H1 (cell line): ENCODE measurements around the gene SGO1. TPM values are rescaled to one million over a fixed set of nuclear protein-coding genes. Genes with fewer than 3 reads are reported as not detected.

ENCODE experiments used
- CTCF ChIA-PET: fragments of 300-600 bp; sonication (Branson Sonifier 250); formaldehyde crosslinking; loops from one replicate; lab custom pipeline; 2021; ENCODE audit not compliant: partially characterized antibody; lab: Charles Lee
- POLR2A ChIA-PET: fragments of 300-600 bp; sonication (Branson Sonifier 250); formaldehyde crosslinking; loops from one replicate; lab custom pipeline; 2021; ENCODE audit warnings: inconsistent platforms; ENCODE audit not compliant: partially characterized antibody; lab: Charles Lee
- DNase-seq, 2 experiments: peaks; one replicate each; pipeline versions ENCODE4 v3.0.0 to v3.0.0-alpha.2; 2010 to 2022; ENCODE audit warnings: low spot score in 2 of 2, low read depth in 1 of 2, mixed read lengths in 1 of 2
- FAIRE-seq: peaks from 2 replicates; lab custom pipeline; 2011; peaks lifted over from hg19 to GRCh38; lab: Jason Lieb, UNC
- H2AFZ ChIP-seq: 2 replicates; pipeline ENCODE4 v1.8.1; 2012; ENCODE audit warnings: low read length, inconsistent platforms
- H2AK5ac ChIP-seq: 2 replicates; pipeline ENCODE4 v1.6.1; 2013; ENCODE audit warnings: low read depth, low read length
- H2BK120ac ChIP-seq: replicated peaks from 2 replicates; pipeline ENCODE3; 2013; ENCODE audit warnings: low read depth, low read length, inconsistent platforms
- H2BK12ac ChIP-seq: 2 replicates; pipeline ENCODE4 v1.6.1; 2013; ENCODE audit warnings: low read depth, low read length
- H2BK15ac ChIP-seq: 2 replicates; pipeline ENCODE4 v1.6.1; 2013; ENCODE audit warnings: low read length
- H2BK20ac ChIP-seq: 2 replicates; pipeline ENCODE4 v1.6.1; 2013; ENCODE audit warnings: low read length
- H2BK5ac ChIP-seq: 2 replicates; pipeline ENCODE4 v1.6.1; 2013; ENCODE audit warnings: low read depth, low read length
- H3K14ac ChIP-seq: 2 replicates; pipeline ENCODE4 v1.6.1; 2013; ENCODE audit warnings: inconsistent platforms; ENCODE audit not compliant: insufficient read length
- H3K18ac ChIP-seq: 2 replicates; pipeline ENCODE4 v1.6.1; 2013; ENCODE audit warnings: low read length; ENCODE audit errors: extremely low read depth
- H3K23ac ChIP-seq: 2 replicates; pipeline ENCODE4 v1.6.1; 2013; ENCODE audit warnings: inconsistent platforms; ENCODE audit not compliant: insufficient read length
- H3K23me2 ChIP-seq: 2 replicates; pipeline ENCODE4 v1.6.1; 2013; ENCODE audit warnings: low read depth, low read length
- H3K27ac ChIP-seq: 2 replicates; pipeline ENCODE4 v1.6.1; 2011; ENCODE audit warnings: low read depth, low read length, inconsistent platforms
- H3K27me3 ChIP-seq, 4 experiments: replicated peaks in 1 of 4; 1 replicate in 1 of 4; 2 replicates in 3 of 4; pipeline versions ENCODE4 v1.6.1 to v1.8.1; 2011 to 2013; ENCODE audit warnings: low read length in 3 of 4, mild to moderate bottlenecking in 3 of 4, inconsistent platforms in 2 of 4, mixed read lengths in 2 of 4, moderate library complexity in 1 of 4; ENCODE audit not compliant: control insufficient read depth in 3 of 4, insufficient read depth in 3 of 4; ENCODE audit errors: extremely low read depth in 1 of 4
- H3K36me3 ChIP-seq, 4 experiments: 2 replicates each; pipeline versions ENCODE4 v1.6.1 to v1.8.1; 2011 to 2013; ENCODE audit warnings: mild to moderate bottlenecking in 4 of 4, low read length in 3 of 4, moderate library complexity in 2 of 4, control low read depth in 1 of 4, inconsistent platforms in 1 of 4; ENCODE audit not compliant: insufficient read depth in 4 of 4, control insufficient read depth in 2 of 4
- H3K4ac ChIP-seq: replicated peaks from 2 replicates; pipeline ENCODE3; 2013; ENCODE audit warnings: low read length, low read depth, mixed read lengths, inconsistent platforms; ENCODE audit not compliant: insufficient read length
- H3K4me1 ChIP-seq, 4 experiments: replicated peaks in 1 of 4; 1 replicate in 1 of 4; 2 replicates in 3 of 4; pipeline versions ENCODE4 v1.6.1 to v1.8.1; 2011 to 2013; ENCODE audit warnings: low read length in 3 of 4, inconsistent platforms in 2 of 4, mixed read lengths in 1 of 4; ENCODE audit not compliant: insufficient read depth in 4 of 4, control insufficient read depth in 3 of 4
- H3K4me2 ChIP-seq, 2 experiments: 2 replicates each; pipeline versions ENCODE4 v1.6.1 to v1.8.1; 2011 to 2013; ENCODE audit warnings: low read depth in 2 of 2, low read length in 2 of 2, control low read depth in 1 of 2, inconsistent platforms in 1 of 2, mild to moderate bottlenecking in 1 of 2; ENCODE audit not compliant: insufficient read depth in 1 of 2
- H3K4me3 ChIP-seq, 4 experiments: fragments of 200-600, 300-600 bp in 1 of 4; sonication (generic), shearing (Covaris generic), sonication (Bioruptor Twin) in 1 of 4; 2 replicates each; pipeline versions ENCODE4 v1.5.1 to v1.8.1; 2011 to 2016; ENCODE audit warnings: low read length in 4 of 4, low read depth in 3 of 4, control low read depth in 2 of 4, inconsistent platforms in 2 of 4, mild to moderate bottlenecking in 2 of 4, mixed read lengths in 1 of 4, moderate library complexity in 1 of 4; ENCODE audit not compliant: insufficient read depth in 2 of 4; ENCODE audit errors: extremely low read depth in 1 of 4
- H3K56ac ChIP-seq: replicated peaks from 2 replicates; pipeline ENCODE3; 2013; ENCODE audit warnings: low read depth, mild to moderate bottlenecking, mixed read lengths, low read length, inconsistent platforms; ENCODE audit not compliant: insufficient read length
- H3K79me1 ChIP-seq: 2 replicates; pipeline ENCODE4 v1.6.1; 2013; ENCODE audit warnings: low read depth, low read length, control low read depth
- H3K79me2 ChIP-seq, 2 experiments: 2 replicates each; pipeline versions ENCODE4 v1.6.1 to v1.8.1; 2012 to 2013; ENCODE audit warnings: low read length in 2 of 2, mild to moderate bottlenecking in 2 of 2, inconsistent platforms in 1 of 2; ENCODE audit not compliant: insufficient read depth in 2 of 2, control insufficient read depth in 1 of 2
- H3K9ac ChIP-seq, 4 experiments: replicated peaks in 1 of 4; 1 replicate in 1 of 4; 2 replicates in 3 of 4; pipeline versions ENCODE4 v1.6.1 to v1.8.1; 2011 to 2013; ENCODE audit warnings: low read depth in 3 of 4, low read length in 3 of 4, control low read depth in 2 of 4, mild to moderate bottlenecking in 2 of 4, moderate library complexity in 2 of 4, inconsistent platforms in 1 of 4; ENCODE audit errors: extremely low read depth in 1 of 4
- H3K9me3 ChIP-seq, 2 experiments: 2 replicates each; pipeline versions ENCODE4 v1.6.1 to v1.8.1; 2012 to 2013; ENCODE audit warnings: mild to moderate bottlenecking in 2 of 2, moderate library complexity in 2 of 2, control low read depth in 1 of 2, inconsistent platforms in 1 of 2, low read depth in 1 of 2, low read length in 1 of 2, mixed read lengths in 1 of 2; ENCODE audit not compliant: insufficient read depth in 2 of 2
- H4K20me1 ChIP-seq, 2 experiments: replicated peaks in 1 of 2; 2 replicates each; pipeline versions ENCODE3 to v1.8.1; 2011 to 2013; ENCODE audit warnings: inconsistent platforms in 2 of 2, low read length in 2 of 2, mild to moderate bottlenecking in 1 of 2; ENCODE audit not compliant: insufficient read depth in 2 of 2, control insufficient read depth in 1 of 2
- H4K5ac ChIP-seq: 2 replicates; pipeline ENCODE4 v1.6.1; 2013; ENCODE audit warnings: low read length, low read depth, mixed read lengths, inconsistent platforms; ENCODE audit not compliant: insufficient read length
- H4K8ac ChIP-seq: 2 replicates; pipeline ENCODE4 v1.8.0; 2013; ENCODE audit warnings: mild to moderate bottlenecking, moderate library complexity, low read length, inconsistent platforms; ENCODE audit not compliant: insufficient read depth; ENCODE audit errors: extremely low read depth
- H4K91ac ChIP-seq: replicated peaks from 2 replicates; pipeline ENCODE3; 2013; ENCODE audit warnings: low read length, mixed read lengths, inconsistent platforms; ENCODE audit not compliant: insufficient read length
- FOSL1 ChIP-seq: IDR thresholded peaks from 2 replicates; pipeline ENCODE4 v1.6.1; 2011; ENCODE audit warnings: mild to moderate bottlenecking, low read depth, low read length, moderate library complexity; ENCODE audit not compliant: insufficient read depth
- MAFK ChIP-seq: IDR thresholded peaks from 2 replicates; pipeline ENCODE4 v1.6.1; 2012; ENCODE audit warnings: low read depth, mild to moderate bottlenecking, improper control_type of control experiment, low read length
- PHF8 ChIP-seq: fragments of 200-600 bp; sonication (generic); conservative IDR thresholded peaks from 2 replicates; pipeline ENCODE4 v1.7.1; 2012; ENCODE audit warnings: low read depth, mild to moderate bottlenecking, inconsistent platforms, low read length, moderate library complexity
- TAF1 ChIP-seq: IDR thresholded peaks from 2 replicates; pipeline ENCODE4 v1.6.1; 2011; ENCODE audit warnings: mild to moderate bottlenecking, low read depth, low read length
- TEAD4 ChIP-seq: IDR thresholded peaks from 2 replicates; pipeline ENCODE4 v1.6.1; 2012; ENCODE audit warnings: low read depth, low read length, inconsistent platforms, mixed read lengths
- WGBS, 2 experiments: shearing (Covaris generic) in 1 of 2; methylation state at CpG; one replicate each; pipeline versions ENCODE4 v1.1.6 to v1.1.7; 2013 to 2015; ENCODE audit warnings: low lambda C conversion rate in 2 of 2, mixed read lengths in 2 of 2, inconsistent platforms in 1 of 2, low coverage in 1 of 2, missing lambda C conversion rate in 1 of 2; ENCODE audit not compliant: insufficient replicate concordance in 2 of 2, insufficient coverage in 1 of 2, insufficient read length in 1 of 2; ENCODE audit errors: extremely low coverage in 1 of 2, missing lambda C conversion rate in 1 of 2; 5-methylcytosine and 5-hydroxymethylcytosine counted together
- polyA plus RNA-seq, 7 experiments: library from polyadenylated mRNA; depleted of rRNA in 3 of 7; stranded (reverse) in 5 of 7; unstranded in 2 of 7; fragments of >200 nt in 5 of 7; fragments of 200-250 nt in 2 of 7; gene quantifications; 1 replicate in 5 of 7; 2 replicates in 1 of 7; 4 replicates in 1 of 7; pipeline versions ENCODE4 v1.2.1 to v1.2.3, GENCODE V29; 2011 to 2013; ENCODE audit warnings: missing spikeins in 2 of 7, mixed read lengths in 2 of 7
- total RNA-seq: library from RNA; stranded (reverse); fragmentation: NEBNext Ultra II Directional; extraction: Animal tissue kit (Norgen Biotek cat#: 25700); gene quantifications from 2 replicates; pipeline ENCODE4 v1.2.1, GENCODE V29; 2021

The SGO1 gene
- total and polyA plus RNA-seq, 2 of the 8 experiments (the other 6 are each of a cell fraction or from before 2014, with no cell fraction given) = 6.9 to 36.4 TPM

- no peak overlapping the region for H2AFZ ChIP-seq
- no peaks in the 10 kb centered on the region for H3K9me3 ChIP-seq
- H3K14ac ChIP-seq = no peak overlapping the region
- H3K56ac ChIP-seq = no peak overlapping the region
- no peak for FAIRE-seq
- no peak overlapping the region for H4K5ac ChIP-seq
- H2BK15ac ChIP-seq = no peak overlapping the region
- no peak overlapping the region for H2BK20ac ChIP-seq
- H3K9ac ChIP-seq = no peak overlapping the region
- ChIA-PET POLR2A (no interaction called here), CTCF (interaction anchor here (1.1 kb wide), 1 partner anchor 10 kb away, joined by 3 read pairs; no protein-coding TSS in a partner anchor)
- no peak overlapping the region for H4K91ac ChIP-seq
- no peak overlapping the region for H3K27ac ChIP-seq
- H3K4ac ChIP-seq = no peak overlapping the region
- no peak overlapping the region for H3K4me3 ChIP-seq
- no peaks in the 10 kb centered on the region; the same call in 1 of the 2 replicates for H3K79me1 ChIP-seq
- peaks cover 0 to 2% of the 10 kb centered on the region in 2 experiments for H4K20me1 ChIP-seq
- no peak overlapping the region for H2BK12ac ChIP-seq
- peaks cover 0 to 6% (median under 1%) of the 10 kb centered on the region in 4 experiments; a peak in 3 of 7 replicates for H3K4me1 ChIP-seq
- no peak overlapping the region for H4K8ac ChIP-seq
- no peak overlapping the region for H3K4me2 ChIP-seq
- H3K18ac ChIP-seq = no peak overlapping the region
- peaks cover 3% of the 10 kb centered on the region; the same call in 1 of the 2 replicates for H3K23me2 ChIP-seq
- H2AK5ac ChIP-seq = no peak overlapping the region
- H3K27me3 ChIP-seq = no peaks in the 10 kb centered on the region
- peaks cover 3 to 29% of the 10 kb centered on the region in 2 experiments; a peak in 3 of 4 replicates for H3K79me2 ChIP-seq
- 90% methylated on average over 3 of the region's 3 CpGs; no CpG with 5 or more reads in 1 of the 2 experiments for WGBS, 2 experiments
- H2BK120ac ChIP-seq = no peak overlapping the region
- no peak for DNase-seq
- H3K36me3 ChIP-seq = peaks cover 8 to 66% (median 39%) of the 10 kb centered on the region in 4 experiments
- no peak overlapping the region for H3K23ac ChIP-seq
- no peak overlapping the region for H2BK5ac ChIP-seq
- TF ChIP-seq TEAD4 (no peak), PHF8 (no peak), FOSL1 (no peak), TAF1 (no peak), MAFK (no peak)
Observed at GRCh38 chr3:20181276-20181675, 4.7 kb downstream of the SGO1 start.
